Naive thymus-derived CD4-positive, alpha-beta T cell (primary cell): ENCODE results near the gene PPM1G. TPM values are rescaled to one million over a fixed set of nuclear protein-coding genes. Genes with fewer than 3 reads are reported as not detected.
"Not testable (repeated sequence)": the region's sequence is repeated elsewhere in the genome, so short reads cannot be mapped to it uniquely, and the experiment has no call there.

Experiments
- ATAC-seq: fragments of 150-1000 bp; cut with Tn5 transposase; 2 replicates; pipeline ENCODE4 v1.10.0; 2021; ENCODE audit warnings: mild to moderate bottlenecking, moderate library complexity
- CTCF ChIA-PET: fragments of 350-600 bp; sonication (Branson Sonifier 250); formaldehyde crosslinking; loops from one replicate; lab custom pipeline; 2021; ENCODE audit warnings: antibody characterized with exemption; lab: Charles Lee
- POLR2A ChIA-PET: fragments of 350-600 bp; sonication (Branson Sonifier 250); formaldehyde crosslinking; loops from one replicate; lab custom pipeline; 2021; ENCODE audit warnings: antibody characterized with exemption, inconsistent platforms; lab: Charles Lee
- DNase-seq, 9 donors: peaks; one replicate each; pipeline versions ENCODE4 v3.0.0 to v3.0.0-alpha.2; 2020 to 2022; ENCODE audit warnings: mixed read lengths in 1 of 9
- H3K27ac ChIP-seq: one replicate; pipeline ENCODE4 v1.7.0; 2013; ENCODE audit warnings: mild to moderate bottlenecking, low read depth, low read length, moderate library complexity
- H3K27me3 ChIP-seq, 2 donors: one replicate each; pipeline ENCODE4 v1.7.0; 2013; ENCODE audit warnings: low read length in 2 of 2, mild to moderate bottlenecking in 2 of 2, moderate library complexity in 2 of 2; ENCODE audit not compliant: control insufficient read depth in 2 of 2, insufficient read depth in 2 of 2
- H3K36me3 ChIP-seq, 3 experiments: 1 replicate in 2 of 3; 2 replicates in 1 of 3; pipeline ENCODE4 v1.7.0; 2013; ENCODE audit warnings: low read length in 3 of 3, mild to moderate bottlenecking in 3 of 3, moderate library complexity in 1 of 3; ENCODE audit not compliant: insufficient read depth in 3 of 3, control insufficient read depth in 2 of 3
- H3K4me1 ChIP-seq, 2 donors: one replicate each; pipeline ENCODE4 v1.7.0; 2013; ENCODE audit warnings: low read length in 2 of 2, mild to moderate bottlenecking in 2 of 2, moderate library complexity in 1 of 2; ENCODE audit not compliant: control insufficient read depth in 2 of 2, insufficient read depth in 2 of 2
- H3K4me3 ChIP-seq: 2 replicates; pipeline ENCODE4 v1.7.0; 2013; ENCODE audit warnings: mild to moderate bottlenecking, low read length
- H3K9me3 ChIP-seq, 3 experiments: 1 replicate in 2 of 3; 2 replicates in 1 of 3; pipeline ENCODE4 v1.7.0; 2013; ENCODE audit warnings: low read length in 3 of 3; ENCODE audit not compliant: control insufficient read depth in 2 of 3
- H3K27ac Mint-ChIP-seq, 9 donors: one replicate each; pipeline ENCODE4 v1.8.0; 2020 to 2022; ENCODE audit warnings: mixed read lengths in 9 of 9, mild to moderate bottlenecking in 8 of 9, moderate library complexity in 5 of 9, inconsistent platforms in 2 of 9
- H3K27me3 Mint-ChIP-seq, 5 donors: one replicate each; pipeline ENCODE4 v1.8.0; 2021 to 2022; ENCODE audit warnings: mixed read lengths in 5 of 5, mild to moderate bottlenecking in 1 of 5
- H3K36me3 Mint-ChIP-seq, 5 donors: one replicate each; pipeline ENCODE4 v1.8.0; 2020 to 2022; ENCODE audit warnings: mixed read lengths in 5 of 5, mild to moderate bottlenecking in 3 of 5, inconsistent platforms in 1 of 5
- H3K4me1 Mint-ChIP-seq, 7 donors: one replicate each; pipeline ENCODE4 v1.8.0; 2020 to 2022; ENCODE audit warnings: mixed read lengths in 7 of 7, mild to moderate bottlenecking in 3 of 7, inconsistent platforms in 1 of 7
- H3K4me3 Mint-ChIP-seq, 10 donors: one replicate each; pipeline ENCODE4 v1.8.0; 2020 to 2022; ENCODE audit warnings: mild to moderate bottlenecking in 10 of 10, mixed read lengths in 10 of 10, moderate library complexity in 6 of 10, inconsistent platforms in 2 of 10
- H3K9me3 Mint-ChIP-seq, 11 donors: one replicate each; pipeline ENCODE4 v1.8.0; 2020 to 2022; ENCODE audit warnings: mixed read lengths in 11 of 11, mild to moderate bottlenecking in 4 of 11, inconsistent platforms in 1 of 11, moderate library complexity in 1 of 11
- intact Hi-C, 2 donors: fragments of 100-400 bp; cut with micrococcal nuclease; formaldehyde crosslinking; loops; one replicate each; pipeline ENCODE4 v1.15.1; 2023
- polyA plus RNA-seq, 2 donors: library from polyadenylated mRNA; unstranded; fragments of 300-500 nt; fragmentation: Illumina TruSeq; gene quantifications; one replicate each; pipeline ENCODE4 v1.2.3, GENCODE V29; 2021
- total RNA-seq, 6 experiments: library from RNA in 5 of 6; stranded (reverse) in 5 of 6; gene quantifications; 1 replicate in 5 of 6; 2 replicates in 1 of 6; pipeline ENCODE4 v1.2.3 and lab custom pipeline; 2021 to 2026

The PPM1G gene
- total and polyA plus RNA-seq, 7 experiments from 2014 or later: 39.5 to 107 (median 51.6) TPM

DNA sequence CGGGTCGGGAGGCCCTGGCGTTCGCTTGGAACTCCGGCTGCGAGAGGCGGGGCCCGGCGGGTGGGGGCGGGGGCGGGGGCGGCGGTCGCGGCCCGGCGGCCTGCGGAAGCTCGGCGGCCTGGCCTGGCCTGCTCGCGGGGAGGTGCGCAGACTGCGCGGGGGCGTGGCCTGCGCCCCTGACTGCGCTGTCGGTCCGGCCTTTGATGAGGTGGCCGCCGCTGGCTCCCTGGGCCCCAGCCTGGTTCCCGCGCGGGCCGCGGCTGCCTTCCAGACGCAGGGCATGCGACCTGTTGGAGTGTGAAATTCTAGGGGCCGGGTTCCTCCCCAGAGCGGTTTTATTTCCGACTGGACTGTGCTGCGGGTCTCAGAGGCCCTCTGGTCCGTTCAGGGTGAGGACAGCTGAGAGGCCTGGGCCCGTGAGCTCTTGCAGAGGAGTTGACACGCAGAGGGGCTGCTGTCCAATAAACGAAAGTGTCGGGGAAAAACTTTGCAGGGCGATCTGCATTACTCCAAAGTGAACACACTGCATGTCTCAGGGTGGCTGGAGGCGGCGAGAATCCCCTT is 19.7 kb upstream of the PPM1G start:
- Histone ChIP-seq H3K4me1 (peaks cover 23 to 28% of the 10 kb centered on the region in 2 donors), H3K9me3 (no peaks in the 10 kb centered on the region), H3K27me3 (no peaks in the 10 kb centered on the region), H3K27ac (peak overlapping the region; percentile 94), H3K4me3 (peak overlapping the region; percentile 84), H3K36me3 (peaks cover 8 to 12% (median 11%) of the 10 kb centered on the region in 3 experiments)
- H3K27me3 Mint-ChIP-seq: no peaks in the 10 kb centered on the region
- peak overlapping the region; percentile 91 to 99 (median 98) for H3K4me3 Mint-ChIP-seq
- H3K27ac Mint-ChIP-seq: peak overlapping the region; percentile 74 to 97 (median 95)
- intact Hi-C loops: loop anchor here (1.0 to 5.0 kb wide), 16 partner anchors 20 to 462 kb away; partner anchors contain the start of genes CCDC121 (in 2 of the 2), EIF2B4 (in 2 of the 2), GPN1 (in 2 of the 2) and GTF3C2 (in 2 of the 2)
- no peaks in the 10 kb centered on the region for H3K9me3 Mint-ChIP-seq
- peak in 3 of 9 donors; percentile 48 to 83 (median 54) for DNase-seq
- CTCF ChIA-PET: interaction anchor here (1.0 to 2.0 kb wide), 2 partner anchors 28 to 105 kb away, joined by 4 to 6 read pairs; no protein-coding TSS in a partner anchor
- POLR2A ChIA-PET: interaction anchor here (0.7 to 7.4 kb wide), 15 partner anchors 10 to 295 kb away, joined by 3 to 58 read pairs (median 5); partner anchors contain the start of genes EIF2B4, GTF3C2, MPV17 and PPM1G
- H3K36me3 Mint-ChIP-seq: peaks cover 10 to 14% (median 10%) of the 10 kb centered on the region in 5 donors
- H3K4me1 Mint-ChIP-seq: peaks cover 32 to 53% (median 44%) of the 10 kb centered on the region in 7 donors
- peak; percentile 71 for ATAC-seq

DNA sequence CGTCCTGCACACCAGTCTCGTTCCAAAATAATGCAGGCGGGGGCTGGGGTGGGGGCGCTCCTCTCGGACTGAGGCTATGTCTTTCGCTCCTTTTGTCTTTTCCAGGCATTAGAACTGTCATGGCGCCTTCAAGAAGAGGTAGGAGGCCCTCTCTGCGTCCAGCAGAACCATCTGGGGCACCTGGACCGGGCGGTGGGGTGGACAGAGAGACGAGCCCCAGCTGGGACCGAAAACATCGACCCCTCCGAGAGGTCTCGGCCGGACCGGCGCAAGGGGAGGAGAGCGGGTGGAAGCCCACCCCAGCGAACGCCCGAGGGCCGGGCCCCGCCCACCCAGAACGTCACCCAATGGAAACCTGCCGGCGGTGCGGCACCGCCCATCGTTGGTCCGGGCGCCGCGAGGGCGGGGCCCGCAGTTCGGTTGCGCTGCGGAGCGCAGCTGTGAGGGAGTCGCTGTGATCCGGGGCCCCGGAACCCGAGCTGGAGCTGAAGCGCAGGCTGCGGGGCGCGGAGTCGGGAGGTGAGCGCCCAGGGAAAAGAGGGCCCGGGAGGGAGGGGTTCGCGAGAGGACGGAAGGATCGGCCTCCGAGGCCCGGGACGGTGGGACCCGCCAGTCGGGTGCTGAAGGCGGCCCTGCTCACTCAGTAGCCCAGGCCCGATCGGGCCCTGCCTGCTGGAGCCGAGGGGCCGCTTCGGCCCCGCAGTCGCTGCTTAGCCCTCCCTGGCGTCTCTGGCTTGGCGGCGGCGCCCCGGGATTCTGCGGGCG is 19.0 kb upstream of the PPM1G start, which contains the start of gene NRBP1:
Gene NRBP1, plus strand, starts transcription at position 419 of the 765 bp plus-strand sequence. CDS start 4,643 bp downstream, outside the sequence.
- CTCF ChIA-PET: interaction anchor here (1.0 to 1.5 kb wide), 2 partner anchors 105 to 255 kb away, joined by 4 to 5 read pairs; no protein-coding TSS in a partner anchor
- peaks cover 32 to 48% (median 39%) of the 10 kb centered on the region in 7 donors for H3K4me1 Mint-ChIP-seq

GRCh38 chr2:27427863-27428212 is 18.4 kb upstream of the PPM1G start:
- CTCF ChIA-PET: interaction anchor here (1.0 to 1.5 kb wide), 2 partner anchors 104 to 255 kb away, joined by 4 to 5 read pairs; no protein-coding TSS in a partner anchor
- H3K36me3 ChIP-seq: no peaks in the 10 kb centered on the region

More for the DNA sequence above, 19.0 kb upstream of the PPM1G start, which contains the start of gene NRBP1:
- ATAC-seq (peak; percentile 97), DNase-seq (peak; percentile 83 to 97 (median 88))
- H3K36me3 Mint-ChIP-seq: peaks cover 3 to 9% (median 4%) of the 10 kb centered on the region in 5 donors
- H3K4me3 Mint-ChIP-seq: peak within 1 kb of the TSS; percentile 91 to 99 (median 98)
- H3K4me3 ChIP-seq: peak within 1 kb of the TSS; percentile 84
- intact Hi-C loops: loop anchor here (1.0 to 5.0 kb wide), 15 partner anchors 19 to 462 kb away; partner anchors contain the start of genes CCDC121 (in 2 of the 2), EIF2B4 (in 2 of the 2), GPN1 (in 2 of the 2) and GTF3C2 (in 2 of the 2)
- H3K27ac ChIP-seq: peak within 1 kb of the TSS; percentile 94
- peaks cover 23 to 28% of the 10 kb centered on the region in 2 donors for H3K4me1 ChIP-seq
- no peaks in the 10 kb centered on the region for H3K9me3 ChIP-seq
- POLR2A ChIA-PET: interaction anchor here (0.7 to 7.4 kb wide), 17 partner anchors 10 to 377 kb away, joined by 3 to 58 read pairs (median 4); partner anchors contain the start of genes AGBL5, EIF2B4, GTF3C2 and MPV17
- H3K36me3 ChIP-seq: peaks cover 1 to 5% (median 4%) of the 10 kb centered on the region in 3 experiments
- peaks cover 0 to 3% (median 0%) of the 10 kb centered on the region in 5 donors for H3K27me3 Mint-ChIP-seq
- peak within 1 kb of the TSS; percentile 89 to 99 (median 97) for H3K27ac Mint-ChIP-seq
- H3K27me3 ChIP-seq: no peaks in the 10 kb centered on the region
- H3K9me3 Mint-ChIP-seq: no peaks in the 10 kb centered on the region

DNA sequence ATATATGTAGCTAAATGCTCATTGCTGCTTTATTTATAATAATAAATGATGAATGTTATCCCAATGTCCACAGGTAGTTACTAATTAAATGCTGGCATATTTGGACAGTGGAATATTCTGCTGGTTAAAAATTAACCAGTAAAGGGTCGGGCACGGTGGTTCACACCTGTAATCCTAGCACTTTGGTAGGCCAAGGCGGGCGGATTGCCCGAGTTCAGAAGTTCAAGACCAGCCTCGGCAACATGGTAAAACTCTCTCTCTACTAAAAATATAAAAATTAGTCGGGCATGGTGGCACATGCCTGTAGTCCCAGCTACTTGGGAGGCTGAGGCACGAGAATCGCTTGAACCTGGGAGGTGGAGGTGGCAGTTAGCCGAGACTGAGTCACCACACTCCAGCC is 15.6 kb upstream of the PPM1G start:
- H3K4me1 ChIP-seq, H3K27me3 Mint-ChIP-seq, H3K4me3 ChIP-seq, H3K27ac Mint-ChIP-seq, POLR2A ChIA-PET, H3K36me3 ChIP-seq, DNase-seq, H3K9me3 Mint-ChIP-seq, ATAC-seq, H3K9me3 ChIP-seq, CTCF ChIA-PET, H3K36me3 Mint-ChIP-seq, H3K4me3 Mint-ChIP-seq, H3K27ac ChIP-seq, H3K27me3 ChIP-seq: not testable (repeated sequence)
- intact Hi-C loops: loop anchor here (5.0 kb wide), 5 partner anchors 68 to 453 kb away; partner anchors contain the start of genes ATRAID (in 1 of the 2), GTF3C2 (in 1 of the 2), MAPRE3 (in 1 of the 2) and SLC4A1AP (in 1 of the 2)
- H3K4me1 Mint-ChIP-seq: peaks cover 15 to 20% (median 16%) of the 10 kb centered on the region in 7 donors

More at GRCh38 chr2:27427863-27428212, 18.4 kb upstream of the PPM1G start:
- Mint-ChIP-seq H3K9me3 (no peaks in the 10 kb centered on the region), H3K27me3 (peaks cover 0 to 3% (median 0%) of the 10 kb centered on the region in 5 donors), H3K4me3 (peak overlapping the region; percentile 85 to 99 (median 98)), H3K27ac (peak overlapping the region; percentile 89 to 99 (median 97)), H3K36me3 (peaks cover 0 to 5% (median 0%) of the 10 kb centered on the region in 5 donors), H3K4me1 (peaks cover 27 to 44% (median 35%) of the 10 kb centered on the region in 7 donors)
- H3K9me3 ChIP-seq: no peaks in the 10 kb centered on the region
- peaks cover 23 to 28% of the 10 kb centered on the region in 2 donors for H3K4me1 ChIP-seq
- POLR2A ChIA-PET: interaction anchor here (0.7 to 7.4 kb wide), 16 partner anchors 14 to 377 kb away, joined by 3 to 58 read pairs (median 4); partner anchors contain the start of genes AGBL5, EIF2B4, GTF3C2 and MPV17
- intact Hi-C loops: loop anchor here (1.0 to 5.0 kb wide), 15 partner anchors 19 to 463 kb away; partner anchors contain the start of genes CCDC121 (in 2 of the 2), EIF2B4 (in 2 of the 2), GPN1 (in 2 of the 2) and GTF3C2 (in 2 of the 2)
- no peaks in the 10 kb centered on the region for H3K27me3 ChIP-seq
- DNase-seq (no peak), ATAC-seq (no peak)
- H3K27ac ChIP-seq: peak overlapping the region; percentile 94
- H3K4me3 ChIP-seq: peak overlapping the region; percentile 78

DNA sequence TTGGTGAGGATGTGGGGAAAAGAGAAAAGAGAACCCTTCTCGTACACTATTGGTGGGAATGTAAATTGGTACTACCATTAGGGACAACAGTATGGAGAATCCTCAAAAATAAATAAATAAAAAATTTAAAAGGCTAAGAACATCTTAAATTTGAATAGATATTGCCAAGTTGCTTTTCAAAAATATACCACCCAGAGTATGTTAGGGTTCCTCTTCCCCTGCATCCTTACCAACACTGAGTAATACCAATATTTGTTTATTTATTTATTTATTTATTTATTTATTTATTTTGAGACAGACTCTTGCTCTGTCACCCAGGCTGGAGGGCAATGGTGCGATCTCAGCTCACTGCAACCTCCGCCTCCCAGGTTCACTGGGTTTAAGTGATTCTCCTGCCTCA is 13.6 kb upstream of the PPM1G start:
- no peak overlapping the region for H3K4me3 Mint-ChIP-seq
- peaks cover 0 to 8% (median 0%) of the 10 kb centered on the region in 5 donors for H3K27me3 Mint-ChIP-seq
- Histone ChIP-seq H3K27me3 (no peaks in the 10 kb centered on the region), H3K9me3 (no peaks in the 10 kb centered on the region), H3K27ac (no peak overlapping the region), H3K4me3 (no peak overlapping the region), H3K4me1 (no peaks in the 10 kb centered on the region), H3K36me3 (no peaks in the 10 kb centered on the region)
- ChIA-PET POLR2A (interaction anchor here (1.1 kb wide), 1 partner anchor 13 kb away, joined by 3 read pairs; no protein-coding TSS in a partner anchor), CTCF (no interaction called here)
- peaks cover 5 to 10% (median 7%) of the 10 kb centered on the region in 7 donors for H3K4me1 Mint-ChIP-seq
- H3K27ac Mint-ChIP-seq: no peak overlapping the region
- no peaks in the 10 kb centered on the region for H3K9me3 Mint-ChIP-seq
- ATAC-seq (no peak), DNase-seq (no peak)
- intact Hi-C loops: no loop called here
- no peaks in the 10 kb centered on the region for H3K36me3 Mint-ChIP-seq
